Measurements from ENCODE around the gene CUEDC2. TPM values are rescaled to one million over a fixed set of nuclear protein-coding genes. Genes with fewer than 3 reads are reported as not detected.

Gene CUEDC2
- total and polyA plus RNA-seq, 10 of the 15 experiments (the other 5 are each of a cell fraction or from before 2014, with no cell fraction given): 20.4 to 121 (median 75.0) TPM

- TF ChIP-seq, protein P1, sequence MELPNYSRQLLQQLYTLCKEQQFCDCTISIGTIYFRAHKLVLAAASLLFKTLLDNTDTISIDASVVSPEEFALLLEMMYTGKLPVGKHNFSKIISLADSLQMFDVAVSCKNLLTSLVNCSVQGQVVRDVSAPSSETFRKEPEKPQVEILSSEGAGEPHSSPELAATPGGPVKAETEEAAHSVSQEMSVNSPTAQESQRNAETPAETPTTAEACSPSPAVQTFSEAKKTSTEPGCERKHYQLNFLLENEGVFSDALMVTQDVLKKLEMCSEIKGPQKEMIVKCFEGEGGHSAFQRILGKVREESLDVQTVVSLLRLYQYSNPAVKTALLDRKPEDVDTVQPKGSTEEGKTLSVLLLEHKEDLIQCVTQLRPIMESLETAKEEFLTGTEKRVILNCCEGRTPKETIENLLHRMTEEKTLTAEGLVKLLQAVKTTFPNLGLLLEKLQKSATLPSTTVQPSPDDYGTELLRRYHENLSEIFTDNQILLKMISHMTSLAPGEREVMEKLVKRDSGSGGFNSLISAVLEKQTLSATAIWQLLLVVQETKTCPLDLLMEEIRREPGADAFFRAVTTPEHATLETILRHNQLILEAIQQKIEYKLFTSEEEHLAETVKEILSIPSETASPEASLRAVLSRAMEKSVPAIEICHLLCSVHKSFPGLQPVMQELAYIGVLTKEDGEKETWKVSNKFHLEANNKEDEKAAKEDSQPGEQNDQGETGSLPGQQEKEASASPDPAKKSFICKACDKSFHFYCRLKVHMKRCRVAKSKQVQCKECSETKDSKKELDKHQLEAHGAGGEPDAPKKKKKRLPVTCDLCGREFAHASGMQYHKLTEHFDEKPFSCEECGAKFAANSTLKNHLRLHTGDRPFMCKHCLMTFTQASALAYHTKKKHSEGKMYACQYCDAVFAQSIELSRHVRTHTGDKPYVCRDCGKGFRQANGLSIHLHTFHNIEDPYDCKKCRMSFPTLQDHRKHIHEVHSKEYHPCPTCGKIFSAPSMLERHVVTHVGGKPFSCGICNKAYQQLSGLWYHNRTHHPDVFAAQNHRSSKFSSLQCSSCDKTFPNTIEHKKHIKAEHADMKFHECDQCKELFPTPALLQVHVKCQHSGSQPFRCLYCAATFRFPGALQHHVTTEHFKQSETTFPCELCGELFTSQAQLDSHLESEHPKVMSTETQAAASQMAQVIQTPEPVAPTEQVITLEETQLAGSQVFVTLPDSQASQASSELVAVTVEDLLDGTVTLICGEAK (IDR thresholded peaks at IDR 0.05; ENCODE audit: borderline replicate concordance): peak; percentile 55; the same call in 1 of the 2 replicates
- peak; percentile 79 for TF ChIP-seq MXI1 (IDR thresholded peaks at IDR 0.05; ENCODE audit: low read depth, low read length)
- TF ChIP-seq MEF2B (IDR thresholded peaks at IDR 0.05; ENCODE audit: partially characterized antibody, poor library complexity, severe bottlenecking): peak; percentile 43
These were observed 19.2 kb downstream of the CUEDC2 start (continued) for GRCh38 chr10:102413053-102413705.

DNA sequence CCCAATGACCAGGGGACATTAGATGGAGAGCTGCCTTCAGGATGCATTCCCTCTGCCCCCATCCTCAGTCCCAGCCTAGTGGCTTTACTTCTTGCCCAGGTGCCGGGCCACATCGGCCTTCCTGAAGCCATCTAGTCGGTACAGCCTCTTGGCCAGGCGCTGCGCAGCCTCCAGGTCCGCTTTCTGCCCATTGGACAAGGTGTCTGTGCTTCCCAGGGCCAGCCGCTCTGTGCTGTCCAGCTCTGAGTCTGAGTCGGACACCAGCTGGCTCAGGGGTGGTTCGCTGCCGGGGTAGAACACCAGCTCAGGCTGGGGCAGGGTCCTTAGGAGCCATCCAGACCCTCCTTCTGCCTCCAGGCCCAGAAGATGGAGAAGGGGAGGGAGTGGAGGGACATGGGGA, 20.1 kb downstream of the CUEDC2 start:
- no peak overlapping the region for H3K4me2 ChIP-seq (ENCODE audit: control insufficient read depth, insufficient read depth)

More for the DNA sequence above, 20.1 kb downstream of the CUEDC2 start:
- SMC1A ChIA-PET (ENCODE audit: uncharacterized antibody, unreplicated experiment): interaction anchor here (1.4 kb wide), 1 partner anchor 8 kb away, joined by 5 read pairs; the partner anchor contains the start of gene FBXL15
- H4K20me1 ChIP-seq (ENCODE audit: control insufficient read depth, insufficient read depth): peaks cover 5% of the 10 kb centered on the region; the same call in 1 of the 2 replicates
- H3K79me2 ChIP-seq (ENCODE audit: control insufficient read depth, insufficient read depth, low read length): no peaks in the 10 kb centered on the region
- H3K27ac ChIP-seq (ENCODE audit: control insufficient read depth, insufficient read depth): no peak overlapping the region
- H3K36me3 ChIP-seq (ENCODE audit: control insufficient read depth in 2 of 2, insufficient read depth in 2 of 2, low read length in 1 of 2): no peaks in the 10 kb centered on the region
- H3K4me3 ChIP-seq: no peak overlapping the region
- in situ Hi-C loops (cut with MboI): no loop called here
- no TSS peak for BruUV-seq (replicated peaks)
- H3K9me3 ChIP-seq (replicated peaks; ENCODE audit: control insufficient read depth, insufficient read depth, low read length): no peaks in the 10 kb centered on the region
- H2AFZ ChIP-seq (ENCODE audit: control insufficient read depth, low read depth, low read length): no peak overlapping the region
- peaks cover 17 to 21% of the 10 kb centered on the region in 2 experiments for H3K27me3 ChIP-seq (replicated peaks in 1 of 2; ENCODE audit: control insufficient read depth in 2 of 2, insufficient read depth in 2 of 2, low read length in 1 of 2)
- ATAC-seq (no peak), DNase-seq (ENCODE audit: low read depth, low spot score) (no peak), FAIRE-seq (no peak)
- POLR2A ChIA-PET: interaction anchor here (0.6 to 2.1 kb wide), 3 partner anchors 9 to 26 kb away, joined by 3 to 9 read pairs (median 3); partner anchors contain the start of gene NFKB2
- WGBS (ENCODE audit: insufficient coverage, insufficient replicate concordance, low lambda C conversion rate, missing lambda C conversion rate): 64% methylated on average over 10 of the region's 10 CpGs
- no peak overlapping the region for H3K9ac ChIP-seq (ENCODE audit: control insufficient read depth, insufficient read depth, low read length)
- intact Hi-C loops (cut with micrococcal nuclease; ENCODE audit: unreplicated experiment): no loop called here
- peaks cover 9% of the 10 kb centered on the region for H3K4me1 ChIP-seq (ENCODE audit: control insufficient read depth, insufficient read depth, low read length)
- no peak for TF ChIP-seq WRNIP1 (IDR thresholded peaks at IDR 0.05; ENCODE audit: borderline replicate concordance, low read depth, low read length)
- RAD21 ChIA-PET (ENCODE audit: unreplicated experiment): interaction anchor here (0.5 to 1.1 kb wide), 2 partner anchors 39 to 334 kb away, joined by 3 to 6 read pairs; partner anchors contain the start of gene C10orf95
- CTCF ChIA-PET: interaction anchor here (0.8 to 1.7 kb wide), 3 partner anchors 9 to 67 kb away, joined by 3 to 4 read pairs (median 3); no protein-coding TSS in a partner anchor
